Erythroblast (primary cell): ENCODE measurements around the gene COL7A1.

Experiments used
- GATA1 ChIP-seq: IDR thresholded peaks from 2 replicates; pipeline ENCODE4 v1.6.1; 2011; ENCODE audit warnings: low read depth, mild to moderate bottlenecking, control low read depth, low read length, moderate library complexity
- POLR2A ChIP-seq: IDR thresholded peaks from 2 replicates; pipeline ENCODE4 v1.6.1; 2011; ENCODE audit warnings: mild to moderate bottlenecking, low read length

- no peak for TF ChIP-seq POLR2A
- no peak for TF ChIP-seq GATA1
Measured at GRCh38 chr3:48642605-48643004, 47.5 kb upstream of the COL7A1 start.
